Activated CD8-positive, alpha-beta memory T cell treated with anti-CD3 and anti-CD28 coated beads, Interleukin-2, amount 50 U/mL, for 24 hours (primary cell): ENCODE measurements around the gene HEBP1.

ENCODE experiments used
- DNase-seq: peaks from one replicate; pipeline ENCODE4 v3.0.0-alpha.2; 2020; ENCODE audit errors: extremely low read depth

Gene HEBP1

GRCh38 chr12:12951504-12951903 lies 48.6 kb downstream of the HEBP1 start:
- DNase-seq: no peak

DNA sequence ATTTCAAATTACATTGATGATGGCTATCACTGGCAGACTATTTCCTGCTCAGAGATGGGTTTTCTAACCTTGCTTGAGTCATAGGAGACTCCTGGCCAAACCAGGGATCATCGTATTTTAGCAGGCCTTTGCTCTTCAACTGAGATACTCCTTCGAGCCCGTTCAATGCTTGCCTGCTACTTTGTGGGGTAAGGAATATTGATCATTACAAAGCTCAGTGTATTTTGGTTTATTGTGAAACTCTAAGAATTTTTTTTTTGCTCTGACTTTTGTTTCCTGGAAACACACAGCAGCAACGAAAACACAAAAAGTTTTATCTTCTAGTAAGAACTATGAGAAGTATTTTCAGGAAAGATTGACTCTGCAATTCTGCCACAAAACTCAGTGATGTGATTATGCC lies 52.2 kb downstream of the HEBP1 start:
- no peak for DNase-seq

DNA sequence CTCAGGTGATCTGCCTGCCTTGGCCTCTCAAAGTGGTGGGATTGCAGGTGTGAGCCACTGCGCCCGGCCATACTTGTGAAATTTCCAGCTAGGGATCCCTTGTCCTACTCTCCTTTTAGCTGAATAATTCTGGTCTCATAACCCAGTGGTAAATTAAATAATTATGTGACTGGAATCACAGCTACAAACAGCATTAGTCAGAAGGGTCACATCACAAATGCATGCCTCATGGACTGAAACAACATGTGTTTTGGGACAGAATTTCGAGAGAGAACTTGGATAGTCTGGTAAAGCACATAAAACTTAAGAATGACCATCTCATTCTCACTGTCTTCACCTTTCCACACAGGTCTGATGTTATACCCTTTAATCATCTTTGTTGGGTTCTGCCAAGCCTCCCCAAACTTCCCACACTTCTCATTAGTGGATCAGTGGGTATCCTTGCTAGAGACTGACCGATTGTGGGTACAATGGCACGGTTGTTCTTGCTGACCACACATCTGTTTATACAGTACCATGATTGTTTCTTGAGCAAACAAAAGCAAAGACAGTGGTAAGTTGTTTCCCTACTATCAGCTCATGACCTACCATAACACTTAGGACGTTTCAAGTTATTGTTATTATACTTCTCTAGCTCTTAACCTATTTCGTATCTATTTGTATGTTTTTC lies 53.2 kb downstream of the HEBP1 start:
- no peak for DNase-seq

- no peak for DNase-seq
Measured at GRCh38 chr12:12945591-12945990, 54.5 kb downstream of the HEBP1 start.

DNA sequence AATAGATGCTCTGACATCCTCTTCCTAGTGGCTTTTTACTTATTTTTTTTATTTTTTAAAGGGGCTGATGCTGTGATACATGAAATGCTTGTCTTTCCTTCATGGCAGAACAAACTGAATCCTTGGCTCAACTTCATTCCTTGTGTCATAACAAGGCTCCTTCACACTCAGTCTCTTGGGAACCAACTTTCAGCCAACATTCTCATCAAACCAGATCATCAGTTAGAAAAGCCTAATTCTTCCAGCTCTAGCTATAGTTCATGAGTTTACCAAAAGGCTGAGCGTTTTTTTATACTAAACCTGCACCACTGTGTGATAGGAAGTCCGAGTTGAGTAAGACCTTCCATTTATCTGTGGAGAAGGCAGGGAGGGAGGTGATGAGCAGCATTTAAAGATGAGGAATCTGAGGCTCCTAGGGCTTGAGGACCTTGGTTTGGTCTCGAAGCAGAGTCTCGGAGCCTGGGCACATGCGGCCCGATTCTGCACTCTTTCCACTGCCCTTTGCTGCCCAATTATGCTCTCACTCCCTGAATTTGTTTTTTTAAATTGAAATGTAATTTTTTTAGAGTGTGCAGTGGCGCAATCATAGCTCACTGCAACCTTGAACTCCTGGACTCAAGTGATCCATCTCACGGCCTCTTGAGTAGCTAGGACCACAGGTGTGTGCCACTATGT lies 56.3 kb downstream of the HEBP1 start:
- no peak for DNase-seq

GRCh38 chr12:12941450-12942350 lies 58.4 kb downstream of the HEBP1 start:
- DNase-seq: no peak

DNA sequence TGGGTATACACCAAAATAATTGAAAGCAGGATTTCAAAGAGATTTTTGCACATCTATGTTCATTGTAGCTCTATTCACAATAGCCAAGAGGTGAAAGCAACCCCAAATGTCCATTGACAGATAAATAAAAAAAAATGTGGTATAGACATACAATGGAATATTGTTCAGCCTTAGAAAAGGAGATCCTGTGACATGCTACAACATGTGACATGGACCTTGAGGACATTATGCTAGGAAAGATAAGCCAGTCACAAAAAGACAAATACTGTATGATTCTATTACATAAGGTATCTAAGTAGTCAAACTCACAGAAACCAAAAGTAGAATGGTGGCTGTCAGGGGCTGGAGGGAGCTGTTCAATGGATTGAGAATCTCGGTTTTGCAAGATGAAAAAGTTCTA lies 60.2 kb downstream of the HEBP1 start:
- DNase-seq: no peak

GRCh38 chr12:12938541-12938940 lies 61.5 kb downstream of the HEBP1 start:
- DNase-seq: no peak

GRCh38 chr12:12936983-12937491 lies 63.0 kb downstream of the HEBP1 start:
- no peak for DNase-seq

- DNase-seq: no peak
Measured at GRCh38 chr12:12934556-12934955, 65.5 kb downstream of the HEBP1 start.

GRCh38 chr12:12933742-12934141 lies 66.3 kb downstream of the HEBP1 start:
- DNase-seq: no peak

DNA sequence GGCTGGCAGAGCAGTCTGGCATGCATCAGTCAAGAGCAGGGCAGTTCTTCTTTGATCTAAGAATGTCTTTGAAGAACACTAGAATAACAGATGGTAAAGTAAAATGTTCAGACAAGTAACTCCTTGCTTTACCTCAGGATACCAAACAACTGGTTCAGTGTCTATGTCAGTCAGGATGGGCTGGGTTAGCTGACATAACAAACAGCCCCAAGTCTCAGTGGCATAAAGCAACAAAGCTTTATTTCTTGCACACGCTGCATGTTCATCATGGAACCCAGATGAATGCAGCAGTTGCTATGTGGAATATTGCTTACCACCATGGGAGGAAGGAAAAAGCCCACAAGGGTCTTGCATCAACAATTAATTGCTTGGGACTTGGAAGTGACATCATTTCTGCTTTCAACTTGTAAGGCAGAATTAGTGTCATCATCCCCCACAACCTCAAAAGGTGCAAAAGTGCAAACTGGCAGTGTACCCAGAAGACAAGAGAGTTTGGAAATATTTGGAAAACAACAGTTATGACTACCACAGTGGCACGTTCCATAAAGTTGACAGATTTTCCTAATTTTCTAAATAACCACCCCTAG lies 69.3 kb downstream of the HEBP1 start:
- no peak for DNase-seq

GRCh38 chr12:12929696-12930095 lies 70.4 kb downstream of the HEBP1 start:
- DNase-seq: no peak

GRCh38 chr12:12927211-12928079 lies 72.6 kb downstream of the HEBP1 start:
- DNase-seq: no peak

DNA sequence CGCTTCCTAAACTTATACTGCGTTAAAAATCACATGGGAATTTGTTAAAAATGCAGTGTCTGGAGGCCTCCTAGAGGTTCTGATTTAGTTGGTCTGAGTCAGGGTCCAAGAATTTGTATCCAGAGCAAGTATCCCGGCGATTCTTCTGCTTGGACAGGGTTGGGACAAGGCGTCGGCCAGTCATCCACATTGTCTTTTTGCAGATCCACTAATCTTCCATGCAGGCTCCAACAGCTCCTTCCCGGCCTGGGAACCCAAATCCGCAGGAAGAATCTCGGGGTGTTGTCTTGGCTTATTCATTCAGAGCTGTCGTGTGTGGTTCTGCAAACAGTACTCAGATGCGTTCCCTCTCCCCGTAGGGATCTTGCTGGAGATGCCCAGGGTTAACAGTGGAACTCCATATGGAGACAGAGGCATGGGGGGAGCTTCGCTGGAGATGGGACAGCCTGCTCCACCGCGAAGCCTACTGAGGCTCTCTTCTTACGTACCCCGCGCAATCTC lies 73.4 kb downstream of the HEBP1 start:
- DNase-seq: no peak

- DNase-seq: no peak
Measured at GRCh38 chr12:12925388-12925787, 74.7 kb downstream of the HEBP1 start.
